ENCODE measurements around the gene HECTD1.
"Not testable (repeated sequence)": the region's sequence is repeated elsewhere in the genome, so short reads cannot be mapped to it uniquely, and the experiment has no call there.

The HECTD1 gene

DNA sequence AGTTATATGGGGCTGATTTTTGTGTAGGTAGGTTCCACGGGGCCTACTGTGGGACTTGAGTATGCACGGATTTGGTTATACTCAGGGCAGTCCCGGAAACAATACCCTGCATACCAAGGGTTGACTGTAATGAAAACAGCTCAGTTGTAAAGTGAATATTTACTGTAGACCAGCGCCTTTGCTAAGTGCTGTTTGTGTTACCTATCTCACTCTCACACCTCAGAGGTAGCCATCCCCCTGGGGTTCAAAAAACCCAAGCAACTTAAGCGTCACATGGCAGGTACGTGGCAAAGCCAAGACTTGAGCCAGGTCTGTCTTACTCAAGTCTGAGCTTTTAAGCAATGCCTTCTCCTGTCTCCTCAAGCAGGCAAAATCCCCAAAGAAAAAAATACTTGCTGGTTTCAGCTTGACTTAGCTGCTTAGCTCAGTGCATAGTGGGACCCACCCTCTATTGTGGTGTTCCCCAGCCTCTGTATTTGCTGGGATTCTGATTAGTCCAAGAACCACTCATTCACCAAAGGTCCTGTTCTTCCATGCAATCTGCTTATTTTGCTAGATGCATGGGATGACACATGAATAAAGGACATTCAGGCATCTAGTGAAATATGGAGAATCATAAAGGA lies 147.2 kb downstream of the HECTD1 start:
- TF ChIP-seq, protein P1, sequence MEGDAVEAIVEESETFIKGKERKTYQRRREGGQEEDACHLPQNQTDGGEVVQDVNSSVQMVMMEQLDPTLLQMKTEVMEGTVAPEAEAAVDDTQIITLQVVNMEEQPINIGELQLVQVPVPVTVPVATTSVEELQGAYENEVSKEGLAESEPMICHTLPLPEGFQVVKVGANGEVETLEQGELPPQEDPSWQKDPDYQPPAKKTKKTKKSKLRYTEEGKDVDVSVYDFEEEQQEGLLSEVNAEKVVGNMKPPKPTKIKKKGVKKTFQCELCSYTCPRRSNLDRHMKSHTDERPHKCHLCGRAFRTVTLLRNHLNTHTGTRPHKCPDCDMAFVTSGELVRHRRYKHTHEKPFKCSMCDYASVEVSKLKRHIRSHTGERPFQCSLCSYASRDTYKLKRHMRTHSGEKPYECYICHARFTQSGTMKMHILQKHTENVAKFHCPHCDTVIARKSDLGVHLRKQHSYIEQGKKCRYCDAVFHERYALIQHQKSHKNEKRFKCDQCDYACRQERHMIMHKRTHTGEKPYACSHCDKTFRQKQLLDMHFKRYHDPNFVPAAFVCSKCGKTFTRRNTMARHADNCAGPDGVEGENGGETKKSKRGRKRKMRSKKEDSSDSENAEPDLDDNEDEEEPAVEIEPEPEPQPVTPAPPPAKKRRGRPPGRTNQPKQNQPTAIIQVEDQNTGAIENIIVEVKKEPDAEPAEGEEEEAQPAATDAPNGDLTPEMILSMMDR (IDR thresholded peaks at IDR 0.05; ENCODE audit: low read depth, low read length) = no peak
- H3K4me3 ChIP-seq (ENCODE audit: low read depth, low read length) = no peak overlapping the region
- H3K9me3 ChIP-seq = no peaks in the 10 kb centered on the region
- H3K36me3 ChIP-seq = no peaks in the 10 kb centered on the region
- no peaks in the 10 kb centered on the region for H3K4me1 ChIP-seq
- DNase-seq = no peak
- H3K27me3 ChIP-seq = no peaks in the 10 kb centered on the region

DNA sequence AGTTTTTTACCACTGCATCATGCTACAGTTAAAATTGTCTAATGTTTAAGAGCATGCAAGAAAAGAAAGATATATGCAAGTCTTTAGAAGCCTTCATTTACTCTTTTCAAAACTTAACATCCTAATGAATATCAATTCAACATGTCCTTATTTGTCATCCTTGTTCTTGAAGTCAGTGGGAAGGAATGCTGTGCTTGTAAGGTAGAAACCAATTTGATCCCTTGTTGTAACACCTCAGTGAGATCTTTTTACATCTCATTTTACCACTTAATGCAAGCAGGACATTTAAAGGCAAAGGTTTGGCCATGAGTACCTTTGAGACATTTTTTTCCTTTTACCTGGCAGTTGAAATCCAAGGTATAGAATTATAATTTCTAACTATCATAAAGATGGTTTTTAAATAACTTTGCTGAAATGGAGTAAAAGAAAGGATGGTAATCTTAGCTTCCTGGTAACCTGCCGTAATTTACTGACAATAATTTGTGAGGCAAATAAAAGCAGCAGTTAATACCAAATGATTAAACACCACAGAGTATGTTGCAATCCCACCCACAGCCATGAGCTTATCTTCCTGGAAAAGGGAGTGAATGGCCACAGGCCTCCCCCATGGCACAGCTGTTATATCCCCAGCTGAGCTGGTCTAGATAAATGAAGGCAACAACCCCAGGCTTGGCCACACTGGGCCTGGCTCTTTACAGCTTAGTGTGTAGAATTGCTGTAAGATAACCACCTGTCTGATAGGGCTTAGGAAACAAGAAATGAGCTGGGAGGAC lies 148.3 kb downstream of the HECTD1 start:
- Histone ChIP-seq H3K4me3 (ENCODE audit: low read depth, low read length) (no peak overlapping the region), H3K9me3 (no peaks in the 10 kb centered on the region), H3K36me3 (no peaks in the 10 kb centered on the region), H3K27me3 (no peaks in the 10 kb centered on the region), H3K4me1 (no peaks in the 10 kb centered on the region)
- TF ChIP-seq, protein P1 (IDR thresholded peaks at IDR 0.05; ENCODE audit: low read depth, low read length) = no peak
- DNase-seq = peak; percentile 10

DNA sequence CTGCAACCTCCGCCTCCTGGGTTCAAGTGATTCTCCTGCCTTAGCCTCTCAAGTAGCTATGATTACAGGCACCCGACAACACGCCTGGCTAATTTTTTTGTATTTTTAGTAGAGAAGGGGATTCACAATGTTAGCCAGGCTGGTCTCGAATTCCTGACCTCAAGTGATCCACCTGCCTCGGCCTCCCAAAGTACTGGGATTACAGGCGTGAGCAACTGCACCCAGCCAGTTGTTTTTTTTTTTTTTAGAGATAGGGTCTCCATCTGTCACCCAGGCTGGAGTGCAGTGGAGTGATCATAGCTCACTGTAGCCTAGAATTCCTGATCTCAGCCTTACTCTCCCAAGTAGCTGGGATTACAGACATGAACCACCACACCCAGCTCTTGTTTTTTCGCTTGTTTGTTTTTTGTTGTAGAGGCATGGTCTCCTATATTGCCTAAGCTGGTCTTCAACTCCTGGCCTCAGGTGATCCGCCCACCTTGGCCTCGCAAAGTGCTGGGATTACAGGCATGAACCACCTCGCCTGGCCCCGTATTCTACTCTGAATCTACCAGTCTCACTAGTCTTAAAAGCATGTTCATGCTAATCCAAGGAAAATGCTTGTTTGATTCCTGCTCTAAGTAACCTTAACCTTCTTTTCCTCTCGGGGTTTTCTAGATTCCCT lies 149.8 kb downstream of the HECTD1 start:
- Histone ChIP-seq H3K27me3 (no peaks in the 10 kb centered on the region), H3K36me3 (no peaks in the 10 kb centered on the region), H3K9me3 (no peaks in the 10 kb centered on the region), H3K4me1 (no peaks in the 10 kb centered on the region), H3K4me3 (ENCODE audit: low read depth, low read length) (no peak overlapping the region)
- DNase-seq = no peak
- TF ChIP-seq, protein P1 (IDR thresholded peaks at IDR 0.05; ENCODE audit: low read depth, low read length) = no peak

DNA sequence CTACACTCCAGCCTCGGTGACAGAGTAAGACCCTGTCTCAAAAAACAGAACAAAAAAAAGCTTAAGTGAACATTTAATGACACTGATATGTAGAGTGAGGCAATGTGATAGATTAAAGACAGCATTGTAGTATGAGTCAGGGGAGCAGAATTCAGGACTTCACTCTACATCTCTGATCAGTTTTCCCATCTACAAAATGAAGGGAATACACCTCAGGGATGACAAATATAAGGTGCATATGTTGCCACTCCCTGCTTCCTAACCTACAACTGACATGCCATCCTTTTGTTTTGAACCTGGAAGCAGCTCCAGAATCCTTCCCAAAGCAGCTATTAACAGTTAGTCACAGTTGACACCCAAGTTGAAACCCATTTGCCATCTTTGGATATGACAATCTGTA lies 150.6 kb downstream of the HECTD1 start:
- H3K4me3 ChIP-seq (ENCODE audit: low read depth, low read length) = no peak overlapping the region
- H3K4me1 ChIP-seq = no peaks in the 10 kb centered on the region
- TF ChIP-seq, protein P1 (IDR thresholded peaks at IDR 0.05; ENCODE audit: low read depth, low read length) = no peak
- no peaks in the 10 kb centered on the region for H3K9me3 ChIP-seq
- no peaks in the 10 kb centered on the region for H3K36me3 ChIP-seq
- DNase-seq = no peak
- H3K27me3 ChIP-seq = no peaks in the 10 kb centered on the region

DNA sequence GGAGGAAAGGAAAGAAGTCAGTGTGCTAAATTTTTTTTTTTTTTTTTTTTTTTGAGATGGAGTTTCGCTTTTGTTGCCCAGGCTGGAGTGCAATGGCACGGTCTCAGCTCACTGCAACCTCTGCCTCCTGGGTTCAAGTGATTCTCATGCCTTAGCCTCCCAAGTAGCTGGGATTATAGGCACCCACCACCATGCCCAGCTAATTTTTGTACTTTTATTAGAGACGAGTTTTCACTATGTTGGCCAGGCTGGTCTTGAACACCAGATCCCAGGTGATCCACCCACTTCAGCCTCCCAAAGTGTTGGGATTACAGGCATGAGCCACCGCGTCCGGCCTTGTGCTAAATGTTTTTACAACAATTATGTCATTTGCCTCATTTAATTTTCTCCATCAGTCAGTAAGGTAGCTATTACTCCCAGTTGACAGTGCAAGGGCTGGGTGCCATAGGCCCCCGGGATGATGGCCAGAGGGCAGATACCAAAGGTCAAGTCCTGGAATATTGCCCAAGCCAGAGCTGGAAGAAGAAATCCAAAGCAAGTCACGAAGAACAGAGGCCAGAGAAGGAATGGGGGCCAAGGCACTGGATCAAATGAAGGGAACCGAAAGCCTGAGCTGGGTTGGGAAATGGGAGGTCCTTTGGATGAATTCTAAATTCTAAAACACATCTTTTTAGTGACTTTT lies 154.5 kb downstream of the HECTD1 start:
- H3K27me3 ChIP-seq; H3K4me1 ChIP-seq; H3K9me3 ChIP-seq; H3K36me3 ChIP-seq; DNase-seq; H3K4me3 ChIP-seq (ENCODE audit: low read depth, low read length): not testable (repeated sequence)

DNA sequence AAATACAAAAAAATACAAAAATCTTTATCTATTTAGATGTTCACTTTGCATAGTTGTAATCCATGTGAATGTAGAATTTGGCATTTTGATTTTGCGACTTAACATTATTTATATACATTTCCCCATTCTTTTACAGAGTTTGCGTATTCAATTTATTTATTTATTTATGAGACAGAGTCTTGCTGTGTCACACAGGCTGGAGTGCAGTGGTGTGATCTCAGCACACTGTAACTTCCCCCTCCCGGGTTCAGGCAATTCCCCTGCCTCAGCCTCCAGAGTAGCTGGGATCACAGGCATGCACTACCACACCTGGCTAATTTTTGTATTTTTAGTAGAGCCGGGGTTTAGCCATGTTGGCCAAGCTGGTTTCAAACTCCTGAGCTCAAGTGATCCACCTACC lies 156.1 kb downstream of the HECTD1 start:
- H3K9me3 ChIP-seq = no peaks in the 10 kb centered on the region
- DNase-seq = no peak
- TF ChIP-seq, protein P1 (IDR thresholded peaks at IDR 0.05; ENCODE audit: low read depth, low read length) = no peak
- no peaks in the 10 kb centered on the region for H3K36me3 ChIP-seq
- no peaks in the 10 kb centered on the region for H3K27me3 ChIP-seq
- no peak overlapping the region for H3K4me3 ChIP-seq (ENCODE audit: low read depth, low read length)
- H3K4me1 ChIP-seq = no peaks in the 10 kb centered on the region
